NCI-H1092 treated with DMSO at 0.1 percent for 48 hours (cell line): ENCODE results near the gene GPT2.
"Not testable (repeated sequence)": the region's sequence is repeated elsewhere in the genome, so short reads cannot be mapped to it uniquely, and the experiment has no call there.

Experiments
- DNase-seq: peaks from one replicate; lab custom pipeline; 2025; lab: John Stamatoyannopoulos, UW

GPT2 gene

GRCh38 chr16:46920402-46921068, 36.4 kb downstream of the GPT2 start:
- DNase-seq, result no peak

- DNase-seq, result no peak
Observed at GRCh38 chr16:46922239-46922638, 38.1 kb downstream of the GPT2 start.

GRCh38 chr16:46923513-46924295, 39.5 kb downstream of the GPT2 start:
- no peak for DNase-seq

GRCh38 chr16:46924402-46924801, 40.2 kb downstream of the GPT2 start:
- DNase-seq, result no peak

- no peak for DNase-seq
Observed at GRCh38 chr16:46926470-46927225, 42.5 kb downstream of the GPT2 start.

GRCh38 chr16:46927273-46927672, 43.1 kb downstream of the GPT2 start:
- no peak for DNase-seq

- no peak for DNase-seq
Observed at GRCh38 chr16:46928811-46929210, 44.6 kb downstream of the GPT2 start.

GRCh38 chr16:46929378-46930332, 45.5 kb downstream of the GPT2 start:
- no peak for DNase-seq

- no peak for DNase-seq
Observed at GRCh38 chr16:46930861-46931260, 46.7 kb downstream of the GPT2 start.

- no peak for DNase-seq
Observed at GRCh38 chr16:46932802-46933201, 48.6 kb downstream of the GPT2 start.

- no peak for DNase-seq
Observed at GRCh38 chr16:46937536-46937935, 53.4 kb downstream of the GPT2 start.

- not testable (repeated sequence) for DNase-seq
Observed at GRCh38 chr16:46944713-46945112, 60.6 kb downstream of the GPT2 start.

GRCh38 chr16:46947900-46948547, 63.9 kb downstream of the GPT2 start:
- peak; percentile 7 for DNase-seq

GRCh38 chr16:46948548-46949166, 64.5 kb downstream of the GPT2 start:
- DNase-seq, result no peak

GRCh38 chr16:46949241-46949892, 65.2 kb downstream of the GPT2 start:
- DNase-seq, result no peak

- DNase-seq, result no peak
Observed at GRCh38 chr16:46950009-46950408, 65.8 kb downstream of the GPT2 start.

GRCh38 chr16:46954562-46954961, 70.4 kb downstream of the GPT2 start:
- DNase-seq, result no peak

GRCh38 chr16:46961373-46962353, 77.5 kb downstream of the GPT2 start:
- DNase-seq, result no peak

GRCh38 chr16:46962629-46963028, 78.5 kb downstream of the GPT2 start:
- DNase-seq, result no peak
